CD4-positive, alpha-beta memory T cell (primary cell): ENCODE measurements around the gene SPAG16. TPM values are rescaled to one million over a fixed set of nuclear protein-coding genes. Genes with fewer than 3 reads are reported as not detected.

Experiments
- CTCF ChIA-PET: fragments of 350-600 bp; sonication (Branson Sonifier 250); formaldehyde crosslinking; loops from one replicate; lab custom pipeline; 2021; ENCODE audit warnings: inconsistent platforms; ENCODE audit not compliant: partially characterized antibody; lab: Charles Lee
- POLR2A ChIA-PET: fragments of 350-600 bp; sonication (Branson Sonifier 250); formaldehyde crosslinking; loops from one replicate; lab custom pipeline; 2021; ENCODE audit not compliant: partially characterized antibody; lab: Charles Lee
- DNase-seq, 5 donors: peaks; one replicate each; pipeline versions ENCODE4 v3.0.0 to v3.0.0-alpha.2; 2020 to 2022; ENCODE audit warnings: mixed read lengths in 1 of 5
- H3K27ac ChIP-seq: one replicate; pipeline ENCODE4 v1.7.0; 2013; ENCODE audit warnings: low read depth, low read length
- H3K27me3 ChIP-seq: 2 replicates; pipeline ENCODE4 v1.7.0; 2013; ENCODE audit warnings: mild to moderate bottlenecking, low read length, moderate library complexity; ENCODE audit not compliant: insufficient read depth
- H3K36me3 ChIP-seq: 2 replicates; pipeline ENCODE4 v1.7.0; 2013; ENCODE audit warnings: mild to moderate bottlenecking, low read length, moderate library complexity; ENCODE audit not compliant: insufficient read depth
- H3K4me1 ChIP-seq: 2 replicates; pipeline ENCODE4 v1.7.0; 2013; ENCODE audit warnings: mild to moderate bottlenecking, low read length, moderate library complexity; ENCODE audit not compliant: insufficient read depth
- H3K4me3 ChIP-seq, 2 donors: one replicate each; pipeline ENCODE4 v1.7.0; 2013; ENCODE audit warnings: low read length in 2 of 2, mild to moderate bottlenecking in 1 of 2
- H3K9me3 ChIP-seq, 2 donors: one replicate each; pipeline ENCODE4 v1.7.0; 2013; ENCODE audit warnings: low read length in 2 of 2, control low read depth in 1 of 2; ENCODE audit not compliant: control insufficient read depth in 1 of 2
- H3K27ac Mint-ChIP-seq, 7 donors: one replicate each; pipeline ENCODE4 v1.8.0; 2020 to 2021; ENCODE audit warnings: mixed read lengths in 7 of 7, mild to moderate bottlenecking in 6 of 7, inconsistent platforms in 3 of 7, moderate library complexity in 3 of 7
- H3K27me3 Mint-ChIP-seq, 2 donors: one replicate each; pipeline ENCODE4 v1.8.0; 2020 to 2021; ENCODE audit warnings: mixed read lengths in 2 of 2
- H3K36me3 Mint-ChIP-seq, 2 donors: one replicate each; pipeline ENCODE4 v1.8.0; 2020 to 2021; ENCODE audit warnings: mixed read lengths in 2 of 2, inconsistent platforms in 1 of 2, mild to moderate bottlenecking in 1 of 2
- H3K4me1 Mint-ChIP-seq, 4 donors: one replicate each; pipeline ENCODE4 v1.8.0; 2020 to 2021; ENCODE audit warnings: mixed read lengths in 4 of 4, mild to moderate bottlenecking in 1 of 4
- H3K4me3 Mint-ChIP-seq, 8 donors: one replicate each; pipeline ENCODE4 v1.8.0; 2020 to 2021; ENCODE audit warnings: mixed read lengths in 8 of 8, mild to moderate bottlenecking in 7 of 8, moderate library complexity in 6 of 8, inconsistent platforms in 3 of 8
- H3K9me3 Mint-ChIP-seq, 8 donors: one replicate each; pipeline ENCODE4 v1.8.0; 2020 to 2021; ENCODE audit warnings: mixed read lengths in 8 of 8, mild to moderate bottlenecking in 5 of 8, inconsistent platforms in 3 of 8, moderate library complexity in 1 of 8
- intact Hi-C: fragments of 100-400 bp; cut with micrococcal nuclease; formaldehyde crosslinking; loops from one replicate; pipeline ENCODE4 v1.15.1; 2023
- polyA plus RNA-seq, 2 donors: library from polyadenylated mRNA; unstranded; fragments of 300-500 nt; fragmentation: Illumina TruSeq; gene quantifications; one replicate each; pipeline ENCODE4 v1.2.3, GENCODE V29; 2021
- total RNA-seq, 2 experiments: library from RNA; stranded (reverse); gene quantifications; one replicate each; pipeline ENCODE4 v1.2.3, GENCODE V29; 2021

Gene SPAG16
- total and polyA plus RNA-seq, 4 experiments from 2014 or later, result 6.3 to 21.7 (median 11.2) TPM

DNA sequence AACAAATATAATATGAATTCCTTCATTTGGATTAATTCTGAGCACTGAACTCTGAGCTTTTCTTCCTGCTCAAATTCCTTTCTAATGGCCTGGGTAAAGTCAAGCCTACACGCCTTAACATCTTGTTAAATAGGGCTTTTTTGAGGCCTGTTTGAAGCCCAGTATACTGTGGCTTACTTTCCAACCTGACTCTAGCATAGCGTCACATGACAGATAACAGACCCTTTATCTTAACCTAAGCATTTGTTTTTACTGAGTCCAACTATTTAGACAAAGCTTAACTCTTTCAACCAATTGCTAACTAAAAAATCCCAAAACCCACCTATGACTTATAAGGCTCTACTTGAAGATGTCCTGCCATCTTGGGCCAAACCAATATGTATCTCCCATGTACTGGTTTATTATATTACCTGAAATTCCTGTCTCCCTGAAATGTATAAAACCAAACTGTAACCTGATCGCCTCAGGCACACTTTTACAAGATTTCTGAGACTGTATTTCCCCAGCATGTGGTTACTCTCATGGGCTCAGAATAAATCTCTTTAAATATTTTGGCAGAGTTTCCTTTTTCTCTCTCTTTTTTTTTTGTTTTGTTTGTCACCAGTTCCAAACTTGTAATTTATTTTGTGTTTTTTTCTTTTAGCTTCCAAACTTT is 855.5 kb downstream of the SPAG16 start:
- Mint-ChIP-seq H3K36me3 (no peaks in the 10 kb centered on the region), H3K9me3 (peaks cover 0 to 3% (median 0%) of the 10 kb centered on the region in 8 donors), H3K27me3 (no peaks in the 10 kb centered on the region), H3K27ac (no peak overlapping the region), H3K4me3 (no peak overlapping the region), H3K4me1 (no peaks in the 10 kb centered on the region)
- H3K36me3 ChIP-seq, result no peaks in the 10 kb centered on the region
- no peaks in the 10 kb centered on the region for H3K4me1 ChIP-seq
- ChIA-PET POLR2A (no interaction called here), CTCF (no interaction called here)
- H3K9me3 ChIP-seq, result no peaks in the 10 kb centered on the region
- no peak overlapping the region for H3K4me3 ChIP-seq
- no peak overlapping the region for H3K27ac ChIP-seq
- intact Hi-C loops, result no loop called here
- no peaks in the 10 kb centered on the region for H3K27me3 ChIP-seq
- DNase-seq, result no peak

DNA sequence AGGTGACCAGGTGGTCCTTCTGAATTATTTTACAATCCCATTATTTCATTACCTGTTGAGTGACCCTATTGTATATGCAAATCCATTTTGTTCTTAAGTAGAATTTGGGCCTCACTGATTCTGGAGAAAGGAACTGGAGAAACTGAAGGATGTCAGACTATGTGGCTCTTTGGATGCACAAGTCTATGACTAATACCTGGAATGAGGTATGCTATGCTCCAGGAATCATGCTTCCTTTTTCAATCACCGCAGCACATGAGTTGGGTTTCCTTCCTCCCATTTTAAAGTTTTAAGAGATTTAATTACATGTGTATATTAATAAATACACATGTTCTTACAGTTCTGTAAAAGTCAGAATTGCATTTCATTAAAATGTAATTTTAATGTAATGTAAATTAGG is 872.7 kb downstream of the SPAG16 start:
- CTCF ChIA-PET, result no interaction called here
- H3K4me3 Mint-ChIP-seq, result no peak overlapping the region
- intact Hi-C loops, result no loop called here

DNA sequence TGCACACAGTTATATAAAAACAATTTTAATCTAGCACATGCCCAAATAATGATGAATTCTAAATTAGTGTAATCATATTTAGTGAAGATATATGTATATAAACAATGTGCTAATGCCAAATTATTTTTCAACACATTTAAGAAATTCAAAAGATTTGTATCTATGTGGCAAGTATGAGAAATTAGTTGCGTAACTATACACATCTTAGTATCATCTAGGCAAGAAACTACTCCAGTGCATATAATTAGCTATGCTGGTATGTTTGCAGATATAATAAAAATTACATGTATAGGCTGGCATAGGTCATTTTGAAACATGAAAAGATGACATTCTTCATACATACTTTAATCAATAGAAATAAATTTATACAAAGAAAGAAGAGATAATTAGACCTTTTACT is 874.6 kb downstream of the SPAG16 start:
- Histone ChIP-seq H3K27me3 (no peaks in the 10 kb centered on the region), H3K9me3 (no peaks in the 10 kb centered on the region), H3K27ac (no peak overlapping the region), H3K36me3 (no peaks in the 10 kb centered on the region), H3K4me1 (no peaks in the 10 kb centered on the region), H3K4me3 (no peak overlapping the region)
- intact Hi-C loops, result no loop called here
- Mint-ChIP-seq H3K27ac (no peak overlapping the region), H3K4me3 (no peak overlapping the region), H3K36me3 (no peaks in the 10 kb centered on the region), H3K27me3 (no peaks in the 10 kb centered on the region), H3K9me3 (peaks cover 0 to 2% (median 0%) of the 10 kb centered on the region in 8 donors), H3K4me1 (no peaks in the 10 kb centered on the region)
- POLR2A ChIA-PET, result no interaction called here
- DNase-seq, result no peak
- CTCF ChIA-PET, result no interaction called here

More for the DNA sequence above, 872.7 kb downstream of the SPAG16 start:
- no peaks in the 10 kb centered on the region for H3K27me3 Mint-ChIP-seq
- POLR2A ChIA-PET, result no interaction called here
- peaks cover 0 to 1% (median 0%) of the 10 kb centered on the region in 8 donors for H3K9me3 Mint-ChIP-seq
- H3K36me3 ChIP-seq, result no peaks in the 10 kb centered on the region
- H3K4me3 ChIP-seq, result no peak overlapping the region
- no peak overlapping the region for H3K27ac ChIP-seq
- no peaks in the 10 kb centered on the region for H3K27me3 ChIP-seq
- no peaks in the 10 kb centered on the region for H3K4me1 Mint-ChIP-seq
- H3K9me3 ChIP-seq, result no peaks in the 10 kb centered on the region
- DNase-seq, result no peak
- no peaks in the 10 kb centered on the region for H3K36me3 Mint-ChIP-seq
- no peak overlapping the region for H3K27ac Mint-ChIP-seq
- H3K4me1 ChIP-seq, result no peaks in the 10 kb centered on the region

DNA sequence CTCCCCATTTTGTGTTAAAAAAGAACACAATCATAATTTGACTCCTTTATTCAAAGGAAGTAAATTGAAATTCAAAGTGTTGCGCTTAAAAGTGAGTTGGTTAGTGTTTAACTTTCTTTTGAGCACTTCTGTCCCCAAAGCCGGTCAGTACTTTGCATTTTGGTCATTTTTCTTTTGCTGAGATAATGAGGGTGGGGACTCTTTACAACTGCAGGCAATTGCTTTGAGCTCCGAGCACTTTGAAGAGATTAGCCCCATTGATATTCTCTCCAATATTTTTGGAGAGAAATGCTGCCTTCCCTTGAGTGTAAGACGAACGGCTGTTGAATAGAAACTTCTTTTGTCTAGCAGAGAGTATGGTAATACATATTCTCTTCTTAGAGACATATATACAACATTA is 885.0 kb downstream of the SPAG16 start:
- H3K4me1 ChIP-seq, result no peaks in the 10 kb centered on the region
- H3K4me3 ChIP-seq, result no peak overlapping the region
- no peaks in the 10 kb centered on the region for H3K27me3 Mint-ChIP-seq
- no peaks in the 10 kb centered on the region for H3K36me3 ChIP-seq
- ChIA-PET POLR2A (no interaction called here), CTCF (no interaction called here)
- no peak overlapping the region for H3K27ac ChIP-seq
- no peaks in the 10 kb centered on the region for H3K36me3 Mint-ChIP-seq
- H3K4me1 Mint-ChIP-seq, result no peaks in the 10 kb centered on the region
- H3K27ac Mint-ChIP-seq, result no peak overlapping the region
- peaks cover 0 to 2% (median 0%) of the 10 kb centered on the region in 8 donors for H3K9me3 Mint-ChIP-seq
- no peaks in the 10 kb centered on the region for H3K9me3 ChIP-seq
- intact Hi-C loops, result no loop called here
- no peak overlapping the region for H3K4me3 Mint-ChIP-seq
- no peaks in the 10 kb centered on the region for H3K27me3 ChIP-seq
- DNase-seq, result no peak

DNA sequence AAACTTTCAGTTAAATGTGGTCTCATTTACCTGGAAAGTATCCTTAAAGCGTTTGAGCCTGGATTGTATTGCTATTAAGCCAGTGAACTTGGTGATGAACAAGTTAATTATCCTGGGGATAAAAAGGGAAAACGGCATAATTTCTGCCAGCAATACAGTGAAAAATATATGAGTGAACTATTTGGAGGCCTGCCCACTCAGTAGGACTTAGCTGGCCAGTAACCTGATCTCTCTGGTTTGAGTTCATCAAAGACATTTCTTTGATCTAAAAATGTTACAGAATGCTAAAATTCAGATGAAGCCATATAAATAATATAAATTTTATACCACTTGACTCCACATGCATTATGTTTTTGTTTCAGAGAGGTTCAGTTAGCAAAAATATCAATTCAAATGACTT is 885.5 kb downstream of the SPAG16 start:
- intact Hi-C loops, result no loop called here
- Histone ChIP-seq H3K4me3 (no peak overlapping the region), H3K27me3 (no peaks in the 10 kb centered on the region), H3K27ac (no peak overlapping the region), H3K36me3 (no peaks in the 10 kb centered on the region), H3K4me1 (no peaks in the 10 kb centered on the region), H3K9me3 (no peaks in the 10 kb centered on the region)
- Mint-ChIP-seq H3K27ac (no peak overlapping the region), H3K36me3 (no peaks in the 10 kb centered on the region), H3K4me3 (no peak overlapping the region), H3K27me3 (no peaks in the 10 kb centered on the region), H3K9me3 (peaks cover 0 to 2% (median 0%) of the 10 kb centered on the region in 8 donors), H3K4me1 (no peaks in the 10 kb centered on the region)
- DNase-seq, result no peak
- ChIA-PET CTCF (no interaction called here), POLR2A (no interaction called here)

DNA sequence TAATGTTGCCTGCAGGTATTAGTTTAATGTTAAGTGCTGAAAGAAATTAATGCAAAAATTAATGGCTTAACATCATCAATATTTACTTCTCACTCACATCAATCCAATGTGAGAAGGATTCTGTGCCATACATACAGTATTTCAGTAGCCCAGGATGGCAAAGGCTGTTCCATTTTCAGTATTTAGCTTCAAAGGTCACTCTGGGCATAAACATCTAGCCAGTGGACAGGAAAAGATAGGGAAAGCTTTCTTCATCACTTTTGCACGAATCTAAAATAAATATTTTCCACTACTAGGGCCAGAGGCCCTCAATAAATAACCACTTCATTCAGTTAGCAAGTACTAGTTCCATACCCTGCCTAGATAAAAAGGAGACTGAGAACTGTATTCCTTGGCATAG is 890.3 kb downstream of the SPAG16 start:
- Histone ChIP-seq H3K4me3 (no peak overlapping the region), H3K27me3 (no peaks in the 10 kb centered on the region), H3K36me3 (no peaks in the 10 kb centered on the region), H3K9me3 (no peaks in the 10 kb centered on the region), H3K4me1 (no peaks in the 10 kb centered on the region), H3K27ac (no peak overlapping the region)
- no peak overlapping the region for H3K27ac Mint-ChIP-seq
- CTCF ChIA-PET, result no interaction called here
- H3K4me1 Mint-ChIP-seq, result no peaks in the 10 kb centered on the region
- POLR2A ChIA-PET, result no interaction called here
- H3K4me3 Mint-ChIP-seq, result no peak overlapping the region
- intact Hi-C loops, result no loop called here
- no peaks in the 10 kb centered on the region for H3K36me3 Mint-ChIP-seq
- no peak for DNase-seq
- H3K27me3 Mint-ChIP-seq, result no peaks in the 10 kb centered on the region
- H3K9me3 Mint-ChIP-seq, result no peaks in the 10 kb centered on the region

DNA sequence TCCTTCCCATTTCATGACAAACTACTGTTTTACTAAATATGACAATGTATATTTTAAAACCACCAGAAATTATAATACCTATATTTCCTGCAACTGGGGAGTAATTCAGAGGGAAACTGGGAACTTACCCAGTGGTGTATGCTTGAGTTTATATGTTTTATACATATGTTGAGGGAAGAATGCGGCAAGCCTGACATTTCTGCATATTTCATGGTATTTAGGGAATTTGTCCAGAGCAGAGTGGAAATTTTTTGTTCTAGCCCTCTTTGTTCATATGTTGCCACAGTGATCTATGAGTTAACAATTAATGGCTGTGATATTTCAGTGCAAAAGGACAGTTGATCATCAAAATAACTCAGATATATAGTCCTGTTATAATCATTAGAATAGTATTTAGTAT is 895.8 kb downstream of the SPAG16 start:
- no peaks in the 10 kb centered on the region for H3K4me1 ChIP-seq
- H3K4me3 ChIP-seq, result no peak overlapping the region
- Mint-ChIP-seq H3K4me3 (no peak overlapping the region), H3K9me3 (no peaks in the 10 kb centered on the region), H3K27ac (no peak overlapping the region), H3K36me3 (no peaks in the 10 kb centered on the region), H3K4me1 (no peaks in the 10 kb centered on the region), H3K27me3 (no peaks in the 10 kb centered on the region)
- DNase-seq, result no peak
- no peaks in the 10 kb centered on the region for H3K27me3 ChIP-seq
- ChIA-PET POLR2A (no interaction called here), CTCF (no interaction called here)
- H3K9me3 ChIP-seq, result no peaks in the 10 kb centered on the region
- intact Hi-C loops, result no loop called here
- no peak overlapping the region for H3K27ac ChIP-seq
- H3K36me3 ChIP-seq, result no peaks in the 10 kb centered on the region

DNA sequence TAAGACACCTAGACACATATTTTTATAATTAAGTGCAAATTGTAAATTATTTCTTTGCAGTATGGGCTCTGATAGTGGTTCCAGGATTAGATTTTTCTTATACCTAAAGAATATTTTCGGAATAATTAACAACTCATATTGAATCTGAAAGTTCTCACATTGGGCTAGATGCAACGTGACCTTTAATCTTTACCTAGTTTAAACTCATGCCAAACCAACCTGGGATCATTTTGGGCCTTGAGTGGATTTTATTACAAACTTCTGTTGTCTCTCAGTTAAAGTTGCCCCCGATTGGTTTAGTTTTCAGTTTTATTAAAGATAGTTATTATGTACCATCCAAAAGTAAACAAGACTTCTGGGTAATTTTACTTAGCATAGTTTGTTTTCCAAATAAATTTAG is 896.4 kb downstream of the SPAG16 start:
- no peaks in the 10 kb centered on the region for H3K36me3 Mint-ChIP-seq
- H3K4me1 ChIP-seq, result no peaks in the 10 kb centered on the region
- H3K27me3 Mint-ChIP-seq, result no peaks in the 10 kb centered on the region
- no peak overlapping the region for H3K4me3 Mint-ChIP-seq
- no peak overlapping the region for H3K4me3 ChIP-seq
- POLR2A ChIA-PET, result no interaction called here
- CTCF ChIA-PET, result no interaction called here
- no peak overlapping the region for H3K27ac ChIP-seq
- H3K4me1 Mint-ChIP-seq, result no peaks in the 10 kb centered on the region
- no peaks in the 10 kb centered on the region for H3K9me3 ChIP-seq
- H3K9me3 Mint-ChIP-seq, result no peaks in the 10 kb centered on the region
- H3K36me3 ChIP-seq, result no peaks in the 10 kb centered on the region
- peak overlapping the region in 1 of 7 donors; percentile 6 for H3K27ac Mint-ChIP-seq
- no peak for DNase-seq
- H3K27me3 ChIP-seq, result no peaks in the 10 kb centered on the region
- intact Hi-C loops, result no loop called here
